K562 (cell line): ENCODE measurements around the gene EFEMP2. TPM values are rescaled to one million over a fixed set of nuclear protein-coding genes. Genes with fewer than 3 reads are reported as not detected.

Experiments
- CAMTA2 ChIP-seq: fragments of 250-450 bp; sonication (Bioruptor Pico); conservative IDR thresholded peaks from 2 replicates; pipeline ENCODE4 v1.5.1; 2022
- CHD1 ChIP-seq: fragments of 200-600 bp; sonication (generic); IDR thresholded peaks from one replicate; pipeline ENCODE4 v1.6.1; 2012; ENCODE audit warnings: mild to moderate bottlenecking, moderate library complexity, low read length, inconsistent platforms
- CSDE1 ChIP-seq, 2 experiments: fragments of 450-650 bp; IDR thresholded peaks; 2 replicates each; pipeline ENCODE4 v1.6.1; 2016; ENCODE audit warnings: mild to moderate bottlenecking in 1 of 2
- ELF4 ChIP-seq: fragments of 450-650 bp; formaldehyde crosslinking; IDR thresholded peaks from 2 replicates; pipeline ENCODE4 v1.4.0; 2022; ENCODE audit warnings: missing genetic modification characterization
- ERF ChIP-seq: fragments of 450-650 bp; formaldehyde crosslinking; IDR thresholded peaks from 2 replicates; pipeline ENCODE4 v1.4.0; 2020; ENCODE audit warnings: mild to moderate bottlenecking, mixed read lengths
- HMBOX1 ChIP-seq: sonication (generic); IDR thresholded peaks from 2 replicates; pipeline ENCODE4 v1.6.1; 2016
- MYNN ChIP-seq, 2 experiments: sonication (generic); formaldehyde crosslinking in 1 of 2; IDR thresholded peaks; 2 replicates each; pipeline versions ENCODE4 v1.5.0 to v1.6.1; 2016 to 2020; ENCODE audit warnings: antibody characterized with exemption in 1 of 2, missing genetic modification reagents in 1 of 2
- RFX7 ChIP-seq: fragments of 250-450 bp; sonication (Bioruptor Pico); IDR thresholded peaks from 2 replicates; pipeline ENCODE4 v1.5.1; 2021; ENCODE audit warnings: mild to moderate bottlenecking
- TRIM25 ChIP-seq: fragments of 450-650 bp; IDR thresholded peaks from 2 replicates; pipeline ENCODE4 v1.7.0; 2016; ENCODE audit warnings: borderline replicate concordance
- ZBTB40 ChIP-seq, 2 experiments: fragments of 450-650 bp in 1 of 2; sonication (generic) in 1 of 2; formaldehyde crosslinking in 1 of 2; IDR thresholded peaks; 2 replicates each; pipeline versions ENCODE4 v1.7.1 to v1.9.0; 2016 to 2022; ENCODE audit warnings: inconsistent platforms in 1 of 2, mild to moderate bottlenecking in 1 of 2, missing genetic modification reagents in 1 of 2
- ZKSCAN1 ChIP-seq: fragments of 150-350 bp; IDR thresholded peaks from 2 replicates; pipeline ENCODE4 v1.6.1; 2016; ENCODE audit warnings: low read depth, low read length
- ZNF146 ChIP-seq: IDR thresholded peaks from one replicate; pipeline ENCODE4 v1.6.1; 2018; ENCODE audit warnings: missing compliant biosample characterization; ENCODE audit not compliant: unreplicated experiment
- ZNF280B ChIP-seq: fragments of 250-450 bp; sonication (Bioruptor Pico); IDR thresholded peaks from 2 replicates; pipeline ENCODE4 v1.5.1; 2021; ENCODE audit warnings: mild to moderate bottlenecking
- ZNF551 ChIP-seq: fragments of 250-450 bp; sonication (Bioruptor Pico); IDR thresholded peaks from 2 replicates; pipeline ENCODE4 v1.5.0; 2021; ENCODE audit warnings: mild to moderate bottlenecking, moderate library complexity
- ZNF644 ChIP-seq: fragments of 200-800 bp; sonication (Bioruptor generic); IDR thresholded peaks from 2 replicates; pipeline ENCODE4 v1.6.1; 2016; ENCODE audit warnings: low read depth, missing genetic modification characterization, missing compliant biosample characterization
- ZNF830 ChIP-seq: fragments of 250-450 bp; sonication (Bioruptor Pico); IDR thresholded peaks from 2 replicates; pipeline ENCODE4 v1.5.0; 2021; ENCODE audit warnings: mild to moderate bottlenecking
- polyA plus RNA-seq, 8 experiments: library from polyadenylated mRNA; depleted of rRNA in 4 of 8; stranded (reverse) in 5 of 8; unstranded in 3 of 8; fragments of >200 nt; fragmentation: Nextera tagmentation in 2 of 8; fragmentation: Illumina TruSeq in 1 of 8; extraction: Ambion mirVana in 2 of 8; extraction: Trizol in 1 of 8; gene quantifications; 2 replicates each; pipeline versions ENCODE4 v1.2.1 to v1.2.3, GENCODE V29; 2011 to 2014; ENCODE audit warnings: inconsistent platforms in 1 of 8, missing spikeins in 1 of 8
- total RNA-seq, 7 experiments: library from RNA; depleted of rRNA in 6 of 7; stranded (reverse); fragments of >200 nt in 6 of 7; fragmentation: Illumina TruSeq in 2 of 7; extraction: Trizol in 2 of 7; gene quantifications; 2 replicates each; pipeline versions ENCODE4 v1.2.1 to v1.2.3, GENCODE V29; 2011 to 2021; ENCODE audit warnings: low replicate concordance in 1 of 7

EFEMP2 gene
- total and polyA plus RNA-seq, 9 of the 15 experiments (the other 6 are each of a cell fraction or from before 2014, with no cell fraction given): 0.07 to 2.9 (median 0.69) TPM; not detected in 1

- TF ChIP-seq HMBOX1: no peak
- TF ChIP-seq ERF: no peak
- no peak for TF ChIP-seq ZNF830 (CRISPR knock-in tag)
- no peak for TF ChIP-seq ZNF644 (tag)
- 0 out of 2 replicates have a peak, but pooled peaks have one; percentile 29 for TF ChIP-seq ELF4 (CRISPR knock-in tag)
- TF ChIP-seq ZBTB40 (IDR thresholded peaks at IDR 0.05): no peak
- TF ChIP-seq ZBTB40 (CRISPR knock-in tag; IDR thresholded peaks at IDR 0.05): no peak
- no peak for TF ChIP-seq MYNN (IDR thresholded peaks at IDR 0.05)
- TF ChIP-seq MYNN (CRISPR knock-in tag; IDR thresholded peaks at IDR 0.05): no peak
- no peak for TF ChIP-seq CAMTA2 (CRISPR knock-in tag)
- TF ChIP-seq CHD1: peak; percentile 96
- TF ChIP-seq ZNF146 (CRISPR knock-in tag): no peak
- TF ChIP-seq CSDE1 (IDR thresholded peaks at IDR 0.05): no peak
- TF ChIP-seq ZNF280B (CRISPR knock-in tag): no peak
- TF ChIP-seq TRIM25: 0 out of 2 replicates have a peak, but pooled peaks have one; percentile 40
- no peak for TF ChIP-seq ZKSCAN1
- no peak for TF ChIP-seq RFX7 (CRISPR knock-in tag)
- TF ChIP-seq ZNF551 (CRISPR knock-in tag): peak; percentile 66; the same call in 1 of the 2 replicates
Measured at GRCh38 chr11:65858681-65859087, 13.9 kb downstream of the EFEMP2 start (continued).
